ENCODE results near the gene OPCML.

OPCML gene

GRCh38 chr11:132691848-132692550 lies 840.3 kb downstream of the OPCML start:
- no peak for DNase-seq

- DNase-seq: no peak
Observed at GRCh38 chr11:132686886-132687285, 845.4 kb downstream of the OPCML start.

GRCh38 chr11:132685174-132685611 lies 847.1 kb downstream of the OPCML start:
- DNase-seq: no peak

GRCh38 chr11:132683602-132684001 lies 848.7 kb downstream of the OPCML start:
- DNase-seq: no peak

GRCh38 chr11:132681971-132682370 lies 850.3 kb downstream of the OPCML start:
- DNase-seq: no peak

GRCh38 chr11:132680584-132680983 lies 851.7 kb downstream of the OPCML start:
- DNase-seq: no peak

GRCh38 chr11:132674151-132674550 lies 858.1 kb downstream of the OPCML start:
- DNase-seq: no peak

GRCh38 chr11:132671851-132672370 lies 860.4 kb downstream of the OPCML start:
- no peak for DNase-seq

GRCh38 chr11:132670921-132671675 lies 861.2 kb downstream of the OPCML start:
- no peak for DNase-seq

GRCh38 chr11:132669949-132670348 lies 862.4 kb downstream of the OPCML start:
- no peak for DNase-seq

GRCh38 chr11:132665205-132665604 lies 867.1 kb downstream of the OPCML start:
- DNase-seq: no peak

- DNase-seq: no peak
Observed at GRCh38 chr11:132658696-132659095, 873.6 kb downstream of the OPCML start.

- DNase-seq: no peak
Observed at GRCh38 chr11:132658004-132658403, 874.3 kb downstream of the OPCML start.

- DNase-seq: no peak
Observed at GRCh38 chr11:132655187-132655855, 877.0 kb downstream of the OPCML start.

- DNase-seq: no peak
Observed at GRCh38 chr11:132653237-132653636, 879.1 kb downstream of the OPCML start.

- DNase-seq: no peak
Observed at GRCh38 chr11:132650969-132651720, 881.2 kb downstream of the OPCML start.

GRCh38 chr11:132649277-132649676 lies 883.0 kb downstream of the OPCML start:
- no peak for DNase-seq

- DNase-seq: no peak
Observed at GRCh38 chr11:132648851-132649250, 883.5 kb downstream of the OPCML start.

- DNase-seq: no peak
Observed at GRCh38 chr11:132646890-132647289, 885.4 kb downstream of the OPCML start.

- no peak for DNase-seq
Observed at GRCh38 chr11:132644520-132645239, 887.6 kb downstream of the OPCML start.

GRCh38 chr11:132643239-132643638 lies 889.1 kb downstream of the OPCML start:
- no peak for DNase-seq

- DNase-seq: no peak
Observed at GRCh38 chr11:132640952-132641351, 891.3 kb downstream of the OPCML start.
